H1 (cell line): ENCODE data around the gene CEP95. TPM values are rescaled to one million over a fixed set of nuclear protein-coding genes. Genes with fewer than 3 reads are reported as not detected.

ENCODE experiments used
- CTCF ChIA-PET: fragments of 300-600 bp; sonication (Branson Sonifier 250); formaldehyde crosslinking; loops from one replicate; lab custom pipeline; 2021; ENCODE audit not compliant: partially characterized antibody; lab: Charles Lee
- POLR2A ChIA-PET: fragments of 300-600 bp; sonication (Branson Sonifier 250); formaldehyde crosslinking; loops from one replicate; lab custom pipeline; 2021; ENCODE audit warnings: inconsistent platforms; ENCODE audit not compliant: partially characterized antibody; lab: Charles Lee
- DNase-seq, 2 experiments: peaks; one replicate each; pipeline versions ENCODE4 v3.0.0 to v3.0.0-alpha.2; 2010 to 2022; ENCODE audit warnings: low spot score in 2 of 2, low read depth in 1 of 2, mixed read lengths in 1 of 2
- FAIRE-seq: peaks from 2 replicates; lab custom pipeline; 2011; peaks lifted over from hg19 to GRCh38; lab: Jason Lieb, UNC
- H2AFZ ChIP-seq: 2 replicates; pipeline ENCODE4 v1.8.1; 2012; ENCODE audit warnings: low read length, inconsistent platforms
- H2AK5ac ChIP-seq: 2 replicates; pipeline ENCODE4 v1.6.1; 2013; ENCODE audit warnings: low read depth, low read length
- H2BK120ac ChIP-seq: replicated peaks from 2 replicates; pipeline ENCODE3; 2013; ENCODE audit warnings: low read depth, low read length, inconsistent platforms
- H2BK12ac ChIP-seq: 2 replicates; pipeline ENCODE4 v1.6.1; 2013; ENCODE audit warnings: low read depth, low read length
- H2BK15ac ChIP-seq: 2 replicates; pipeline ENCODE4 v1.6.1; 2013; ENCODE audit warnings: low read length
- H2BK20ac ChIP-seq: 2 replicates; pipeline ENCODE4 v1.6.1; 2013; ENCODE audit warnings: low read length
- H2BK5ac ChIP-seq: 2 replicates; pipeline ENCODE4 v1.6.1; 2013; ENCODE audit warnings: low read depth, low read length
- H3K14ac ChIP-seq: 2 replicates; pipeline ENCODE4 v1.6.1; 2013; ENCODE audit warnings: inconsistent platforms; ENCODE audit not compliant: insufficient read length
- H3K18ac ChIP-seq: 2 replicates; pipeline ENCODE4 v1.6.1; 2013; ENCODE audit warnings: low read length; ENCODE audit errors: extremely low read depth
- H3K23ac ChIP-seq: 2 replicates; pipeline ENCODE4 v1.6.1; 2013; ENCODE audit warnings: inconsistent platforms; ENCODE audit not compliant: insufficient read length
- H3K23me2 ChIP-seq: 2 replicates; pipeline ENCODE4 v1.6.1; 2013; ENCODE audit warnings: low read depth, low read length
- H3K27ac ChIP-seq: 2 replicates; pipeline ENCODE4 v1.6.1; 2011; ENCODE audit warnings: low read depth, low read length, inconsistent platforms
- H3K27me3 ChIP-seq, 4 experiments: replicated peaks in 1 of 4; 1 replicate in 1 of 4; 2 replicates in 3 of 4; pipeline versions ENCODE4 v1.6.1 to v1.8.1; 2011 to 2013; ENCODE audit warnings: low read length in 3 of 4, mild to moderate bottlenecking in 3 of 4, inconsistent platforms in 2 of 4, mixed read lengths in 2 of 4, moderate library complexity in 1 of 4; ENCODE audit not compliant: control insufficient read depth in 3 of 4, insufficient read depth in 3 of 4; ENCODE audit errors: extremely low read depth in 1 of 4
- H3K36me3 ChIP-seq, 4 experiments: 2 replicates each; pipeline versions ENCODE4 v1.6.1 to v1.8.1; 2011 to 2013; ENCODE audit warnings: mild to moderate bottlenecking in 4 of 4, low read length in 3 of 4, moderate library complexity in 2 of 4, control low read depth in 1 of 4, inconsistent platforms in 1 of 4; ENCODE audit not compliant: insufficient read depth in 4 of 4, control insufficient read depth in 2 of 4
- H3K4ac ChIP-seq: replicated peaks from 2 replicates; pipeline ENCODE3; 2013; ENCODE audit warnings: low read length, low read depth, mixed read lengths, inconsistent platforms; ENCODE audit not compliant: insufficient read length
- H3K4me1 ChIP-seq, 4 experiments: replicated peaks in 1 of 4; 1 replicate in 1 of 4; 2 replicates in 3 of 4; pipeline versions ENCODE4 v1.6.1 to v1.8.1; 2011 to 2013; ENCODE audit warnings: low read length in 3 of 4, inconsistent platforms in 2 of 4, mixed read lengths in 1 of 4; ENCODE audit not compliant: insufficient read depth in 4 of 4, control insufficient read depth in 3 of 4
- H3K4me2 ChIP-seq, 2 experiments: 2 replicates each; pipeline versions ENCODE4 v1.6.1 to v1.8.1; 2011 to 2013; ENCODE audit warnings: low read depth in 2 of 2, low read length in 2 of 2, control low read depth in 1 of 2, inconsistent platforms in 1 of 2, mild to moderate bottlenecking in 1 of 2; ENCODE audit not compliant: insufficient read depth in 1 of 2
- H3K4me3 ChIP-seq, 4 experiments: fragments of 200-600, 300-600 bp in 1 of 4; sonication (generic), shearing (Covaris generic), sonication (Bioruptor Twin) in 1 of 4; 2 replicates each; pipeline versions ENCODE4 v1.5.1 to v1.8.1; 2011 to 2016; ENCODE audit warnings: low read length in 4 of 4, low read depth in 3 of 4, control low read depth in 2 of 4, inconsistent platforms in 2 of 4, mild to moderate bottlenecking in 2 of 4, mixed read lengths in 1 of 4, moderate library complexity in 1 of 4; ENCODE audit not compliant: insufficient read depth in 2 of 4; ENCODE audit errors: extremely low read depth in 1 of 4
- H3K56ac ChIP-seq: replicated peaks from 2 replicates; pipeline ENCODE3; 2013; ENCODE audit warnings: low read depth, mild to moderate bottlenecking, mixed read lengths, low read length, inconsistent platforms; ENCODE audit not compliant: insufficient read length
- H3K79me1 ChIP-seq: 2 replicates; pipeline ENCODE4 v1.6.1; 2013; ENCODE audit warnings: low read depth, low read length, control low read depth
- H3K79me2 ChIP-seq, 2 experiments: 2 replicates each; pipeline versions ENCODE4 v1.6.1 to v1.8.1; 2012 to 2013; ENCODE audit warnings: low read length in 2 of 2, mild to moderate bottlenecking in 2 of 2, inconsistent platforms in 1 of 2; ENCODE audit not compliant: insufficient read depth in 2 of 2, control insufficient read depth in 1 of 2
- H3K9ac ChIP-seq, 4 experiments: replicated peaks in 1 of 4; 1 replicate in 1 of 4; 2 replicates in 3 of 4; pipeline versions ENCODE4 v1.6.1 to v1.8.1; 2011 to 2013; ENCODE audit warnings: low read depth in 3 of 4, low read length in 3 of 4, control low read depth in 2 of 4, mild to moderate bottlenecking in 2 of 4, moderate library complexity in 2 of 4, inconsistent platforms in 1 of 4; ENCODE audit errors: extremely low read depth in 1 of 4
- H3K9me3 ChIP-seq, 2 experiments: 2 replicates each; pipeline versions ENCODE4 v1.6.1 to v1.8.1; 2012 to 2013; ENCODE audit warnings: mild to moderate bottlenecking in 2 of 2, moderate library complexity in 2 of 2, control low read depth in 1 of 2, inconsistent platforms in 1 of 2, low read depth in 1 of 2, low read length in 1 of 2, mixed read lengths in 1 of 2; ENCODE audit not compliant: insufficient read depth in 2 of 2
- H4K20me1 ChIP-seq, 2 experiments: replicated peaks in 1 of 2; 2 replicates each; pipeline versions ENCODE3 to v1.8.1; 2011 to 2013; ENCODE audit warnings: inconsistent platforms in 2 of 2, low read length in 2 of 2, mild to moderate bottlenecking in 1 of 2; ENCODE audit not compliant: insufficient read depth in 2 of 2, control insufficient read depth in 1 of 2
- H4K5ac ChIP-seq: 2 replicates; pipeline ENCODE4 v1.6.1; 2013; ENCODE audit warnings: low read length, low read depth, mixed read lengths, inconsistent platforms; ENCODE audit not compliant: insufficient read length
- H4K8ac ChIP-seq: 2 replicates; pipeline ENCODE4 v1.8.0; 2013; ENCODE audit warnings: mild to moderate bottlenecking, moderate library complexity, low read length, inconsistent platforms; ENCODE audit not compliant: insufficient read depth; ENCODE audit errors: extremely low read depth
- H4K91ac ChIP-seq: replicated peaks from 2 replicates; pipeline ENCODE3; 2013; ENCODE audit warnings: low read length, mixed read lengths, inconsistent platforms; ENCODE audit not compliant: insufficient read length
- CHD1 ChIP-seq: IDR thresholded peaks from 2 replicates; pipeline ENCODE4 v1.6.1; 2012; ENCODE audit warnings: low read depth, low read length, improper control_type of control experiment
- FOSL1 ChIP-seq: IDR thresholded peaks from 2 replicates; pipeline ENCODE4 v1.6.1; 2011; ENCODE audit warnings: mild to moderate bottlenecking, low read depth, low read length, moderate library complexity; ENCODE audit not compliant: insufficient read depth
- POLR2A ChIP-seq, 2 experiments: IDR thresholded peaks; 1 replicate in 1 of 2; 2 replicates in 1 of 2; pipeline ENCODE4 v1.6.1; 2011; ENCODE audit warnings: low read depth in 2 of 2, low read length in 2 of 2, mild to moderate bottlenecking in 2 of 2; ENCODE audit errors: control extremely low read depth in 1 of 2
- WGBS, 2 experiments: shearing (Covaris generic) in 1 of 2; methylation state at CpG; one replicate each; pipeline versions ENCODE4 v1.1.6 to v1.1.7; 2013 to 2015; ENCODE audit warnings: low lambda C conversion rate in 2 of 2, mixed read lengths in 2 of 2, inconsistent platforms in 1 of 2, low coverage in 1 of 2, missing lambda C conversion rate in 1 of 2; ENCODE audit not compliant: insufficient replicate concordance in 2 of 2, insufficient coverage in 1 of 2, insufficient read length in 1 of 2; ENCODE audit errors: extremely low coverage in 1 of 2, missing lambda C conversion rate in 1 of 2; 5-methylcytosine and 5-hydroxymethylcytosine counted together
- polyA plus RNA-seq, 7 experiments: library from polyadenylated mRNA; depleted of rRNA in 3 of 7; stranded (reverse) in 5 of 7; unstranded in 2 of 7; fragments of >200 nt in 5 of 7; fragments of 200-250 nt in 2 of 7; gene quantifications; 1 replicate in 5 of 7; 2 replicates in 1 of 7; 4 replicates in 1 of 7; pipeline versions ENCODE4 v1.2.1 to v1.2.3, GENCODE V29; 2011 to 2013; ENCODE audit warnings: missing spikeins in 2 of 7, mixed read lengths in 2 of 7
- total RNA-seq: library from RNA; stranded (reverse); fragmentation: NEBNext Ultra II Directional; extraction: Animal tissue kit (Norgen Biotek cat#: 25700); gene quantifications from 2 replicates; pipeline ENCODE4 v1.2.1, GENCODE V29; 2021
- TF ChIP-seq, protein P1 (sequence below): IDR thresholded peaks from 2 replicates; pipeline ENCODE4 v1.6.1; 2012; ENCODE audit warnings: inconsistent platforms

Gene CEP95
- total and polyA plus RNA-seq, 2 of the 8 experiments (the other 6 are each of a cell fraction or from before 2014, with no cell fraction given): 22.3 to 51.5 TPM

DNA sequence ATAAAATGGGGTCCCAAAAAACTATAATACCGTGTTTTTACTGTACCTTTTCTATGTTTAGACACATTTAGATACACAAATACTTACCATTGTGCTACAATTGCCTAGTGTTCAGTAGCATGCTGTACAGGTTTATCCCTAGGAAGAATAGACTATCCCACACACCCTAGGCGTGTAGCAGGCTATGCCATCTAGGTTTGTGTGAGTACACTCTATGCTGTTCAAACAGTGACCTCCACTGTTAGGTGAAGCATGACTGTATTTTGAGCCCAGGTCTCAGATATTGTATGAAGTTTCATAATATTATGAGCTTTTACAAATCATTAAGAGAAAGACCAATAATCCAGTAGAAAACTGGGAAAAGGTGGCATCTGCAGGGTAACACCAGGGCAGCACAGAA is 34.2 kb upstream of the CEP95 start:
- H3K79me1 ChIP-seq: no peaks in the 10 kb centered on the region
- H2BK15ac ChIP-seq: no peak overlapping the region
- no peak overlapping the region for H3K23ac ChIP-seq
- POLR2A ChIA-PET: no interaction called here
- CTCF ChIA-PET: interaction anchor here (1.1 kb wide), 1 partner anchor 53 kb away, joined by 4 read pairs; no protein-coding TSS in a partner anchor
- H3K4ac ChIP-seq: no peak overlapping the region
- no peak overlapping the region; the same call in 1 of the 2 replicates for H4K8ac ChIP-seq
- no peak overlapping the region for H2AFZ ChIP-seq
- H2BK20ac ChIP-seq: no peak overlapping the region
- no peak for DNase-seq
- no peaks in the 10 kb centered on the region for H3K23me2 ChIP-seq
- H3K14ac ChIP-seq: no peak overlapping the region
- no peaks in the 10 kb centered on the region for H3K79me2 ChIP-seq
- no peak overlapping the region for H2BK12ac ChIP-seq
- no peak overlapping the region for H2BK120ac ChIP-seq
- H3K56ac ChIP-seq: no peak overlapping the region
- no peak overlapping the region for H3K4me2 ChIP-seq
- no peak overlapping the region for H4K5ac ChIP-seq
- peaks cover 0 to 5% (median 0%) of the 10 kb centered on the region in 4 experiments; a peak in 3 of 7 replicates for H3K4me1 ChIP-seq
- H3K9ac ChIP-seq: no peak overlapping the region
- no peak overlapping the region for H2BK5ac ChIP-seq
- H4K91ac ChIP-seq: no peak overlapping the region
- peaks cover 0 to 4% (median under 1%) of the 10 kb centered on the region in 4 experiments; a peak in 3 of 8 replicates for H3K36me3 ChIP-seq
- H3K18ac ChIP-seq: no peak overlapping the region
- no peak overlapping the region for H2AK5ac ChIP-seq
- TF ChIP-seq, protein P1, sequence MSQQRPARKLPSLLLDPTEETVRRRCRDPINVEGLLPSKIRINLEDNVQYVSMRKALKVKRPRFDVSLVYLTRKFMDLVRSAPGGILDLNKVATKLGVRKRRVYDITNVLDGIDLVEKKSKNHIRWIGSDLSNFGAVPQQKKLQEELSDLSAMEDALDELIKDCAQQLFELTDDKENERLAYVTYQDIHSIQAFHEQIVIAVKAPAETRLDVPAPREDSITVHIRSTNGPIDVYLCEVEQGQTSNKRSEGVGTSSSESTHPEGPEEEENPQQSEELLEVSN: no peak
- TF ChIP-seq FOSL1 (no peak), POLR2A (IDR thresholded peaks at IDR 0.05; ENCODE audit: control extremely low read depth in 1 of 2, low read depth in 2 of 2, low read length in 2 of 2) (no peak), CHD1 (no peak)
- TF ChIP-seq, all 59 proteins: peak for 0
- no peak for FAIRE-seq
- 91% methylated on average over 2 of the region's 2 CpGs; no CpG with 5 or more reads in 1 of the 2 experiments for WGBS, 2 experiments
- no peak overlapping the region for H3K27ac ChIP-seq
- H4K20me1 ChIP-seq: no peaks in the 10 kb centered on the region
- no peaks in the 10 kb centered on the region for H3K27me3 ChIP-seq
- H3K9me3 ChIP-seq: no peaks in the 10 kb centered on the region
- no peak overlapping the region for H3K4me3 ChIP-seq
